ENCODE measurements around the gene PPRC1.
"Not testable (repeated sequence)": the region's sequence is repeated elsewhere in the genome, so short reads cannot be mapped to it uniquely, and the experiment has no call there.

PPRC1 gene

DNA sequence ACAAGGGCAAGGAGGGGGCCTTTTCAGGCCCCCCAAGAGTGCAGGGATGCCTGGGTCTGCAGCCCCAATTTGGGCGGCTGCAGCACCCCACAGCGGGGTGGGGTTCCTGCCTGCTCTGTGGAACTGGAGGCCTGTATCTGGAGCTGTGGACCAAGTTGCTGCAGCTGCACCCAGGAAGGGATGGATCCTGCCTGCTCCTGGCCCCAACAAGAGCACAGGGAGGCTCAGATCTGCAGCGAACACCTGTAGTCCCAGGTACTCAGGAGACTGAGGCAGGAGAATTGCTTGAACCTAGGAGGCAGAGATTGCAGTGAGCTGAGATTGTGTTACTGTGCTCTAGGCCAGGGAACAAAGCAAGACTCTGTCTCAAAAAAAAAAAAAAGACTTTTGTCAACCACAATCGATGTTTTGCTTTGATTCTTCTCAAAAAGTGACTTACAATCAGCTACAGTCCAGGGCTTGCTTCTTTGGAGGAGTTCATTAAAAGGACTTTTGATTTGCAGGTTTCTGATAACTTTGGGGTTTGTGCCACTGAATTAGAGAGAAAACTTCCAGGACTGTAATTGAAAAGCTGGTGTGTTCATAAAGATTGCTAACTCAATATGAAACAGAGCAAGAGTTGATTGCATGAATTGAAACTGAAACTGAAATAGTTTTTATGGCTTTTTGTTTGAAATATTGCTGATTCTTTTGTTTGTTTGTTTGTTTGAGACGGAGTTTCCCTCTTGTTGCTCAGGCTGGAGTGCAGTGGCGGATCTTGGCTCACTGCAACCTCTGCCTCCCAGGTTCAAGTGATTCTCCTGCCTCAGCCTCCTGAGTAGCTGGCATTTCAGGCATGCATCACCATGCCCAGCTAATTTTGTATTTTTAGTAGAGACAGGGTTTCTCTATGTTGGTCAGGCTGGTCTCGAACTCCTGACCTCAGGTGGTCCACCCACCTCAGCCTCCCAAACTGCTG, 56.4 kb downstream of the PPRC1 start:
- not testable (repeated sequence) for DNase-seq (ENCODE audit: low read depth in 1 of 2, low spot score in 1 of 2)

DNA sequence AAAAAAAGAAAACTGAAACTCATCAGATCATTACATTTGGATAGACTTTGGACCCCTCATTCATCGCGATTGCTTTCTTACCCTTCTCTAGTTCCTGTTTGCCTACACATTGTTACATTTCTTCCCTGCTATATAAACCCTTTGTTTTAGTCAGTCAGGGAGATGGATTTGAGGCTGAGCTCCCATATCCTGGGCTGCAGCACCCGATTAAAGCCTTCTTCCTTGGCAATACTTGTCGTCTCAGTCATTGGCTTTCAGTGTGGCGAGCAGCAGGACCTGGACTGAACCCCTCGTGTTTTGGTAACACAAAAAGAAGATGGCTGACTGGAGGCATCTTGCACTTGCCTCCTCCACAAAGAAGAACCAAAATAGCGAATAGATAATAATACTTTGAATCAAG, 59.1 kb downstream of the PPRC1 start:
- DNase-seq (ENCODE audit: low read depth in 1 of 2, low spot score in 1 of 2) = no peak

DNA sequence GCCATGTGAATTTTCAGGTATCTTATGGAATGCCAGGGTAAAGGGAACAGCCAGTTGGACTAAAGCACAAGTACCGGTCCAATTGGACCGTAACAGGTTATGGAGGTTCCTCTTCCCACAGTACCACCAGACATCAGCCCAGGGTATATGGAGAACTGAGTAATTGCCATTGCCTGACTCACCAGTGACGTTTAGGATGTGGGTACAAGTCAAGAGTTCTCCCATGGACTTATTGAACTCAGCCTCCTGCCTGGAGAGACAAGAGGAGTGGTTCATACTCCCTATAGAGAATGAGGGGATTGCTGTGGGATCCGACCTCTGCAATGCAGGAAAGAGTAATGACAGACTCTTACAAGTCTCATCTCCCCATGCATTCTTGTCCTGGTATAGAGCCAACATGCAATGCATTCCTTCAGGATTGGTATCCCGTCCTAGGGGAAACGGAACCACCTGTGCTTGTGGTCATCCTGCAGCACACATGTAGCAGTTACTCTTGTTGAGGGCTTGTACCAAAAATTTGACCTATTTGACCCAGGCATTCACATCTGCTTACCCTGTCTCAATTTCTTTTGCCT, 62.5 kb downstream of the PPRC1 start:
- no peak for DNase-seq (ENCODE audit: low read depth in 1 of 2, low spot score in 1 of 2)

DNA sequence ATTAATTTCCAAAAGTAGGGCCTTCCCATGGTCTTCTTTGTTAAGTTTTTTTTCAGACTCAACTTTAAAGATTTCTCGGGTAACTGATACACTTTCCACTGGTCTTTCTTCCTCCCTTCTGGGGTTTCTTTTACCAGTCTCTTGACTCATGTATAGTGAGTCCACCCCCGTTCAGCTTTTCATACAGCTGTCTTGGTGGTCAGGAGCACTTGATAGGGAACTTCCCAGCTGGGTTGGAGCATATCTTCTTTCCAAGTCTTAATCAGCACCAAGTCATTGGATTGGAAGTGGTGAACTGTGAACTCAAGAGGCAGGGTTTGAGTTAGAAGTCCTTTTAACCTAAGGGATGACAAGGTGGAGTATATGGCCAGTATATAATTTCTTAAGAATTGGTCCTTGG, 64.1 kb downstream of the PPRC1 start:
- DNase-seq (ENCODE audit: low read depth in 1 of 2, low spot score in 1 of 2) = no peak

DNA sequence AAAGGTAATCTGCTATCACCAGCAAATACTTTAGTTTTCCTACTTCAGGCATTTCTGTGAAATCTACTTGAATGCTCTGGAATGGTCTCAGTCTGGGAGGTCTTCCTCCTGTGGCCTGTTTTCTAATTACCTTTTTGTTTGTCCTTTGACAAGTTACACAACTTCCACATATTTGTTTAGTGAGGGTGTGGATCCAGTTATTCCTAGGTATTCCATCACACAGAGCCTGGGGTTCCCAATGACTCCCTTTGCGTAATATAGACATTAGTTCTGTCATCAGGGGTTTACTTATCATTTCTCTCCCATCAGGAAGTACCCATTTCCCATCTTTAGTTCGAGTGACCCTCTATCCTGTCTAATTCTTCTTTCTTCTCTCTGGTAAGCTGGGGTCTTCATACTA, 65.2 kb downstream of the PPRC1 start:
- DNase-seq (ENCODE audit: low read depth in 1 of 2, low spot score in 1 of 2) = no peak

All from activated T-helper 1 cell treated with anti-CD3 and anti-CD28 coated beads, Interleukin-2, amount 50 U/mL, for 16 hours (primary cell).